ENCODE results near the gene SRPX2. TPM values are rescaled to one million over a fixed set of nuclear protein-coding genes. Genes with fewer than 3 reads are reported as not detected.

SRPX2 gene
- total and polyA plus RNA-seq, 12 donors = 4.2 to 27.5 (median 6.9) TPM

DNA sequence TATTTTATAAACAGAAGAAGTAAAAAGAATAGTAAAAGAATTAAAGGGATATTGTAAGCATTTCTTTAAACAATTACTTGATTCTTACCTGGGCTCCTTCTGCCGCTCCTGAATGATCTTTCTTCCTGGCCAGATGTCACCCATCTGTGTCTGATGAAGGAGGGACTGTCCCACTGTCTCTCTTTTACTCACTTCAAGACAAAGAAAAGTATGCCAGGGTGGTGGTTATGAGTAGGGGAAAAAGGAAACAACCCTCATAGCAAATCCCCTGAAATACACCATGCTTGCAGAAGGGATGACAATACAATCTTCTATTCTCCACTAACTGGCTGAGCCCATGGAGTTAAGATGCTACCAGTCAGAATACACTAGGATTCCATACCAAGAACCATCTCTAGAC is 56.8 kb downstream of the SRPX2 start:
- no peak for ATAC-seq
- Histone ChIP-seq H3K4me1 (no peaks in the 10 kb centered on the region), H3K9me3 (no peaks in the 10 kb centered on the region), H3K4me3 (no peak overlapping the region), H3K27me3 (peaks cover 0 to 38% (median 0%) of the 10 kb centered on the region in 7 donors), H3K36me3 (peaks cover 0 to 9% (median 0%) of the 10 kb centered on the region in 9 donors), H3K27ac (no peak overlapping the region)
- 96 to 100% methylated on average over 1 of the region's 1 CpG for WGBS, 2 donors
- TF ChIP-seq, protein P1, sequence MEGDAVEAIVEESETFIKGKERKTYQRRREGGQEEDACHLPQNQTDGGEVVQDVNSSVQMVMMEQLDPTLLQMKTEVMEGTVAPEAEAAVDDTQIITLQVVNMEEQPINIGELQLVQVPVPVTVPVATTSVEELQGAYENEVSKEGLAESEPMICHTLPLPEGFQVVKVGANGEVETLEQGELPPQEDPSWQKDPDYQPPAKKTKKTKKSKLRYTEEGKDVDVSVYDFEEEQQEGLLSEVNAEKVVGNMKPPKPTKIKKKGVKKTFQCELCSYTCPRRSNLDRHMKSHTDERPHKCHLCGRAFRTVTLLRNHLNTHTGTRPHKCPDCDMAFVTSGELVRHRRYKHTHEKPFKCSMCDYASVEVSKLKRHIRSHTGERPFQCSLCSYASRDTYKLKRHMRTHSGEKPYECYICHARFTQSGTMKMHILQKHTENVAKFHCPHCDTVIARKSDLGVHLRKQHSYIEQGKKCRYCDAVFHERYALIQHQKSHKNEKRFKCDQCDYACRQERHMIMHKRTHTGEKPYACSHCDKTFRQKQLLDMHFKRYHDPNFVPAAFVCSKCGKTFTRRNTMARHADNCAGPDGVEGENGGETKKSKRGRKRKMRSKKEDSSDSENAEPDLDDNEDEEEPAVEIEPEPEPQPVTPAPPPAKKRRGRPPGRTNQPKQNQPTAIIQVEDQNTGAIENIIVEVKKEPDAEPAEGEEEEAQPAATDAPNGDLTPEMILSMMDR (IDR thresholded peaks at IDR 0.05) = no peak
- intact Hi-C loops (cut with DNase I) = no loop called here
- no peak for DNase-seq

DNA sequence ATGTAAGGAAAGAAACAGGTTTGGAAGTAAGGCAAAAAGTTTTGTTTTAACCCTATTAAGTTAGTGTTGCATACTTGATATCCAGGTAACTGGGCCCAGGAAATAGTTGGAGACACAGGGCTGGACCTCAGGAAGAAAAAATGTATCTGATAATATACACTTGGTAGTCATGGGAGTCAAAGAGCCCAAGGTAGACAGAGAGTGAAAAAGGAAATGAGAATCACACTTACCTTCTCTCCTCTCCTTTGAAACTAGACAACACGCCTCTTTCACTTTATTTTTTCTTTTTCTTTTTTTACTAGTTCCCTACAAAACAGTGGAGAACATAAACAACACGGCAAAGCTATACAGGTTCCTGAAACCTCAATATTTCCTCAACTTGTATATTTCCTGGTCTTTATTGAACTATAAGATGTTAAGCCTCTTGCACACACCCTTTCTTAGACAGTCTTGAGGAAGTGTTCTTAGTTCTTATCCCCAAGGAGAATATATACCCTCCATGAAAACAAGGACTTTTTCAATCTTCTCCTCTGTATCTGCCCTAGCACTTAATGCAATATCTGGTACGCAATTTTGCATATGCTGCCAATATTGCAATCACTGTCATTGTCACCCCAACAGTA is 60.7 kb downstream of the SRPX2 start:
- no peaks in the 10 kb centered on the region for H3K9me3 ChIP-seq
- TF ChIP-seq, protein P1 (IDR thresholded peaks at IDR 0.05) = no peak
- WGBS, 2 donors = 55 to 58% methylated on average over 3 of the region's 3 CpGs
- DNase-seq (no peak), ATAC-seq (no peak)
- no peak overlapping the region for H3K4me3 ChIP-seq
- no peak overlapping the region for H3K27ac ChIP-seq
- H3K36me3 ChIP-seq = peaks cover 0 to 9% (median 0%) of the 10 kb centered on the region in 9 donors
- H3K4me1 ChIP-seq = no peaks in the 10 kb centered on the region
- intact Hi-C loops (cut with DNase I) = no loop called here
- peaks cover 0 to 43% (median 0%) of the 10 kb centered on the region in 7 donors for H3K27me3 ChIP-seq

DNA sequence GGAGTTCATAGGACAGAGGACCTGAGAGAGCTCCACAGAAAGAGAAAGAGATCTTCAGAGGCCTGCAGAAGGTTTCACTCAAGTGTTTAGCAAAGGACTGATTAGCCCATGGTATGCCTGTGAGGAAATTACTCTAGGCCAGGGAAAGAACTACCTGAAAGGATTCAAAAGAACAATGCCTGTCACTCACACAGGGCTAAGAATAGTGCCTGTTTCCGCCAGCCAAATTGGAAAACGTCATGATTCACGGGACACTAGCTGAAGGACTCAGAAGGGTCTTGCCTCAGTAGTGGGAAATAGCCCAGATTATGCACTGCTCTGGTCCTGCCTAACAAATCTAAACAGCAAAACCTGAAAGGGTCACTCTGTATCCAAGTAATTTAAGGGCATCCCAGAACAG is 66.8 kb downstream of the SRPX2 start:
- ATAC-seq = peak in 1 of 8 donors; percentile 47
- H3K9me3 ChIP-seq = no peaks in the 10 kb centered on the region
- 25 to 26% methylated on average over 3 of the region's 3 CpGs for WGBS, 2 donors
- H3K27ac ChIP-seq = no peak overlapping the region
- TF ChIP-seq, protein P1 (IDR thresholded peaks at IDR 0.05) = no peak
- no peaks in the 10 kb centered on the region for H3K4me1 ChIP-seq
- H3K4me3 ChIP-seq = no peak overlapping the region
- H3K36me3 ChIP-seq = no peaks in the 10 kb centered on the region
- intact Hi-C loops (cut with DNase I) = no loop called here
- no peak for DNase-seq
- peaks cover 0 to 19% (median 0%) of the 10 kb centered on the region in 7 donors for H3K27me3 ChIP-seq

DNA sequence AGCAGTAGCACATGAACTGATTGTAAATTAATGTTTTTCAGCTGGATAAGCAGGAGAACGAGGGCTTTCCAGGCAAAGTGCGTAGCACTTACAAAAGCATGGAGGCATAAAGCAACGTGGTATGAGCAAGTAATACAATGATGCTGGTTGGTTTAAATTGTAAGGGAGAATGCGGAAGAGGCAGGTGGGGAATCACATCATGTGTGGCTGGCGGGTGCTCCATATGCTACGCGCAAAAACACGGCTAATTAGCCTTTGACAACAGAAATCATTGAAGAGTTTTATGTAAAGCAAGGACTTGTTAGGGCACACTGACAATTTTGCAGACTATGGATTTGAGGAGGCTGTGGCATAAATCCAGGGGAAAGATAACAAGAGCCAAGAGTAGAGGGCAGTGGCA is 73.4 kb downstream of the SRPX2 start:
- no peaks in the 10 kb centered on the region for H3K4me1 ChIP-seq
- TF ChIP-seq, protein P1 (IDR thresholded peaks at IDR 0.05) = no peak
- no peak overlapping the region for H3K4me3 ChIP-seq
- ATAC-seq (no peak), DNase-seq (no peak)
- peaks cover 0 to 15% (median 0%) of the 10 kb centered on the region in 7 donors for H3K27me3 ChIP-seq
- H3K9me3 ChIP-seq = no peaks in the 10 kb centered on the region
- no peaks in the 10 kb centered on the region for H3K36me3 ChIP-seq
- intact Hi-C loops (cut with DNase I) = no loop called here
- WGBS, 2 donors = 92 to 95% methylated on average over 8 of the region's 8 CpGs
- H3K27ac ChIP-seq = no peak overlapping the region
